ENCODE data around the gene PEPD. TPM values are rescaled to one million over a fixed set of nuclear protein-coding genes. Genes with fewer than 3 reads are reported as not detected.

Gene PEPD
- total RNA-seq, 1 donor from 2014 or later: 23.8 TPM

DNA sequence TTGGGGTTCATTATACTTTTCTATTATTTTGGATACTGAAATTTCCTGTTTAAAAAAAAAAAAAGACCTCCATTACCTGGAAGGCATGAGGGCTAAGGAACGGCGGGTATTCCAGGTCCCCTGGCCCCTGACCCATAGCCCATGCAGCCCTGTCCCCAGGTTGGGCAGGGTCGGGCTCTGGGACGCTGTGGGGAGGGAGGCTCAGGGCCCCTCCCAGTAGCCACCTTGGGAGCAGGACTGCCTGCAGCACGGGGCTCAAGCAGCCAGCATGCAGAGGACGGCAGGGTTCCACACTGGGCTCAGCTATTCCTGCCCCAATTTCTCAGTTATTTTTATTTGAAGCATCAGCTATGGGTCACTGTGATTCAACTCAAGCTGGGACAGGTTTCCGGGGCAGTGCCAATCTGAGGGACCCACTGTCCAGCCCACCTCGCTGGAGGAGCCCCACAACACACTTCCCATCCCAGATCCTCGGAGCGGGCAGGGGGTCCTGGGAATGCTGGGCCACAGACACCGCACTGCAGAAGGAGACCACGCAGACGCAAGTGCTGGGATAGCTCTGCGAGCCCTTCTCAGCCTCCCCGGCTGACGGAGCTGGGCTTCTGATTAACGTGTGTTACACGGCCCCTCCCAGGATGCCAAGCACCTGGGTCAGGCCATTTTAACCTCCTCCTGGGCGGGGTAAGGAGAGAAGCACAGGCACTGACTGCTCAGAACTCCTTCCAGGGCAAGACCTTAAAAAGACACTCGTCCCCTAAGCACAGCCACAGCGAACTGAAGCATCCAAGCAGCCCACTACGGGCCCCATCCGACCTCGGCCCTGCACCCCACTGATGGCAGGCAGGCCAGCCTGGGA is 60.1 kb downstream of the PEPD start:
- intact Hi-C loops (cut with micrococcal nuclease): no loop called here
- Mint-ChIP-seq H3K4me1 (ENCODE audit: low read depth) (no peaks in the 10 kb centered on the region), H3K36me3 (ENCODE audit: low read depth) (no peaks in the 10 kb centered on the region), H3K27me3 (ENCODE audit: low read depth) (no peaks in the 10 kb centered on the region), H3K4me3 (ENCODE audit: low read depth) (no peak overlapping the region), H3K27ac (no peak overlapping the region), H3K9me3 (no peaks in the 10 kb centered on the region)
- DNase-seq (ENCODE audit: low spot score): no peak

DNA sequence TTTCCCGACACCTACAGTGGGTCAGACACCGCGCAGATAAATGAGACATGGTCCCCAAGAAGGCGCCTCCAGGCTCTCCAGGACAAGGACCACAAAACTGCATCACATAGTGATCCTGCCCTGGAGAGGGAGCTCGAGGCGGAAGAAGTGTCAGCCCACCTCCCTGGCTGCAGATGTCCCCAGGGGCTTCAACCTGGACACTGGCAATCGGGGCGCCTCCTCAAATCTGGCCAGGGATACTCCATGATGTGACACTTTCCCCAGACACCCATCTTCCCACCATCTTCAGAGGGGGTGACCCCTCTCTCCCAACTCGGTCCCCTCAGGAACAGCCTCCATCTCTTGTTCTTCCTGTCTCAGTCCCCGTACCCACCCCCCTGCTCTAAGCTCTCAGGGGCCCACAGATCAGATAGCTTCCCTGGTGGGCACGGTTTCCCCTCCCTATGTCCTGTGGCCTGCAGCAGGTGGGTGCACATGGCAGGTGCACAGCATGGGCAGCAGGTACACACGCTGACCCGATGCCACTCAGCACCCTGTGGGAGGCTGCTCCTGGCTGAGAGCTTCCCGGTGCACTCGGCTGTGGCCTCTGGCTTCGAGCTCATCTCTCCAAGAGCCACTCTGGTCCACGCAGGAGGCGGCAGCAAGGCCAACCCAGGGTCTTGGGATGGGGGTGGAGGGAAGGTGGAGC is 61.2 kb downstream of the PEPD start:
- no peak overlapping the region for H3K27ac Mint-ChIP-seq

DNA sequence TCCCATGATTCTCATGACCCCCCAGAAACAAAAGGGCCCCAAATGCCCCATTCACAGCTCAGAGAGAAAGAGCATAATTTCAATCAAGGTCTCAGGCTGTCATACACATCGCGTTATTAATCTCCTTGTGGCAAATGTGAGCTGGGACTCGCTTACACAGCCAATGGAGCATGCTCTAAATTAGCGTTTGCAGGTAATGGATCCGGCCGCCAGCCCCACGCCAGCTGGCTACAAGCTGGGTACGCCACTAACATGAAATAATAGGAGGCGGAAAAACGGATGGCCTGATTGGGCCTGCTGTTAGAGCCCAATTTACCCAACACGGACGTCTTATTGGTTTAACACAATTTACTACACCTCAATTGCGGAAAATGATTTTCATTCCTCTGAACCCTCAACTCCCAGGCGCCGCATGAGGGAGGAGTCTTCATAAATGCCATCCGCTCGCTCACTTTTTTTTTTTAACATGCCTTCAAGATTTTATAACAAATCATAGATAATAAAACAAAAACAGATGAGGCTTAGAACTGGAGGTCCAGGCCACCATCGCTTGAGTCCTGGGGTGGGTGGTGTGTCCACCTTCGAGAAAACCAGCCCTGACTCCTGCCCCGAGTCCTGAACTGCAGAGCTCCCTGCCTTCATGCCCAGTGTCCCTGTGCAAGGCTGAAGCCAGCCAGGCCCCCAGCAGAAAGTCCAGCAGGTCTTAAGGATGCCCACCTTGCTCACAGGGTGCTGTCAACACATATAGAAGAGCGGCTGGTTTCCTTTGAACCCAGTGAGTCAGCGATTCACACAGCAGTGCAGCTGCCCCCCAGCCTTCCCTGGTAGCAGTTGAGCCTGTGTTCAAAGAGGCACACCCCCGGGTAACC is 62.1 kb downstream of the PEPD start:
- Mint-ChIP-seq H3K36me3 (ENCODE audit: low read depth) (no peaks in the 10 kb centered on the region), H3K27ac (no peak overlapping the region), H3K4me3 (ENCODE audit: low read depth) (no peak overlapping the region), H3K4me1 (ENCODE audit: low read depth) (no peaks in the 10 kb centered on the region), H3K27me3 (ENCODE audit: low read depth) (no peaks in the 10 kb centered on the region), H3K9me3 (no peaks in the 10 kb centered on the region)
- no peak for DNase-seq (ENCODE audit: low spot score)
- intact Hi-C loops (cut with micrococcal nuclease): no loop called here

More for the DNA sequence above, 61.2 kb downstream of the PEPD start:
- no peaks in the 10 kb centered on the region for H3K27me3 Mint-ChIP-seq (ENCODE audit: low read depth)
- no peaks in the 10 kb centered on the region for H3K36me3 Mint-ChIP-seq (ENCODE audit: low read depth)
- no peak overlapping the region for H3K4me3 Mint-ChIP-seq (ENCODE audit: low read depth)
- no peak for DNase-seq (ENCODE audit: low spot score)
- H3K9me3 Mint-ChIP-seq: no peaks in the 10 kb centered on the region
- no peaks in the 10 kb centered on the region for H3K4me1 Mint-ChIP-seq (ENCODE audit: low read depth)
- intact Hi-C loops (cut with micrococcal nuclease): no loop called here

DNA sequence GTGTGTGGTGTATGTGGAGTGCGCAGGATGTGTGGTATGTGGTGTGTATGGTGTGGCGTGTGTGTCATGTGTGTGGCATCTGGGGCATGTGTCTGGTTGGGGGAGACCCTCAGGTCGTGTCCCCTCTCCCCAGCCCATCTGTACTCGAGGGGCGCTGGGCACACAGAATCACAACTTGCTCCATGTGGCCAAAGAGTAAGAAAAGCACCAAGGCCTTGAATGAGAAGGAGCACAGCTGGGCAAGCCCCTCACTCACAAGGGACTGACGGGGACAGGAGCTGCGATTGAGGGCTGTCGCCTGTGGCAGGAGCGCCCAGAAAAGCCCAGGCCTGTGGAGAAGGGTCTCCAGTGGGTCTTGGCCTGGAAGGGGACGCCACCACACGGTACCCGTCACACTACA is 62.8 kb downstream of the PEPD start:
- DNase-seq (ENCODE audit: low spot score): no peak
- H3K36me3 Mint-ChIP-seq (ENCODE audit: low read depth): no peaks in the 10 kb centered on the region
- intact Hi-C loops (cut with micrococcal nuclease): no loop called here
- H3K4me1 Mint-ChIP-seq (ENCODE audit: low read depth): no peaks in the 10 kb centered on the region
- H3K9me3 Mint-ChIP-seq: no peaks in the 10 kb centered on the region
- no peaks in the 10 kb centered on the region for H3K27me3 Mint-ChIP-seq (ENCODE audit: low read depth)
- no peak overlapping the region for H3K27ac Mint-ChIP-seq
- H3K4me3 Mint-ChIP-seq (ENCODE audit: low read depth): no peak overlapping the region

DNA sequence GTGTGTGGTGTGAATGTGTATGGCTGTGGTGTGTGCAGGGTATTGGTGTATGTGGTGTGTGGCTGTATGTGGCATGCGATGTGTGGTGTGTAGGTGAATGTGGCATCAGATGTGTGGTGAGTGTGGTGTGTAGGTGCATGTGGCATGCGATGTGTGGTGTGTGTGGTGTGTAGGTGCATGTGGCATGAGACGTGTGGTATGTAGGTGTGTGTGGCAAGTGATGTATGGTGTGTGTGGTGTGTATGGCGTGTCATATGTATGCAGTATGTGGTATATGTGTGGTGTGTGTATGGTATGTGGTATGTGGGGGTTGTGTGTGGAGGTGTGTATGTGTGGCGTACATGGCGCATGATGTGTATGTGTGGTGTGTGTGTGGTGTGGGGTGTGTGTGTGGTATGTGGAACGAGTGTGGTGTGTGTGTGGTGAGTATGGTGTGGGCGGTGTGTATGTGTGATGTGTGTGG is 63.4 kb downstream of the PEPD start:
- DNase-seq (ENCODE audit: low spot score): no peak
- no peak overlapping the region for H3K27ac Mint-ChIP-seq
- no peaks in the 10 kb centered on the region for H3K36me3 Mint-ChIP-seq (ENCODE audit: low read depth)
- no peak overlapping the region for H3K4me3 Mint-ChIP-seq (ENCODE audit: low read depth)
- intact Hi-C loops (cut with micrococcal nuclease): no loop called here
- no peaks in the 10 kb centered on the region for H3K27me3 Mint-ChIP-seq (ENCODE audit: low read depth)
- H3K4me1 Mint-ChIP-seq (ENCODE audit: low read depth): no peaks in the 10 kb centered on the region
- H3K9me3 Mint-ChIP-seq: no peaks in the 10 kb centered on the region

DNA sequence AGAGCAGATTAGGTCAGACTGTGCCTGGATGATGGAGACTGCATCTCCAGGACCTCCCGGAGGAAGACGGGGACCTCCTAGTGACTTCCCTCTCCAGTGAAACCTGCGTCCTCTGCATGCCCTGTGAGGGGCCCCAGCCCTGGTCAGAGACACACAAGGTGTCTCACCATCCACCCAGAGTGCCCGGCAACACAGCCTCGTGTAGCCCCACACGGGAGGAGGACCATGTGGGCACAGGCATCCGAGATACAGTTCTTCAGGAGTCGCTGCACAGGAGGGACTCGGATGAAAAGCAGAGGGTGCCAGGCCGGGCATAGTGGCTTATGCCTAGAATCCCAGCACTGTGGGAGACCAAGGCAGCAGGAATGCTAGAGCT is 64.8 kb downstream of the PEPD start:
- Mint-ChIP-seq H3K36me3 (ENCODE audit: low read depth) (no peaks in the 10 kb centered on the region), H3K27ac (no peak overlapping the region), H3K27me3 (ENCODE audit: low read depth) (no peaks in the 10 kb centered on the region), H3K4me1 (ENCODE audit: low read depth) (no peaks in the 10 kb centered on the region), H3K9me3 (no peaks in the 10 kb centered on the region), H3K4me3 (ENCODE audit: low read depth) (no peak overlapping the region)
- DNase-seq (ENCODE audit: low spot score): no peak
- intact Hi-C loops (cut with micrococcal nuclease): no loop called here

DNA sequence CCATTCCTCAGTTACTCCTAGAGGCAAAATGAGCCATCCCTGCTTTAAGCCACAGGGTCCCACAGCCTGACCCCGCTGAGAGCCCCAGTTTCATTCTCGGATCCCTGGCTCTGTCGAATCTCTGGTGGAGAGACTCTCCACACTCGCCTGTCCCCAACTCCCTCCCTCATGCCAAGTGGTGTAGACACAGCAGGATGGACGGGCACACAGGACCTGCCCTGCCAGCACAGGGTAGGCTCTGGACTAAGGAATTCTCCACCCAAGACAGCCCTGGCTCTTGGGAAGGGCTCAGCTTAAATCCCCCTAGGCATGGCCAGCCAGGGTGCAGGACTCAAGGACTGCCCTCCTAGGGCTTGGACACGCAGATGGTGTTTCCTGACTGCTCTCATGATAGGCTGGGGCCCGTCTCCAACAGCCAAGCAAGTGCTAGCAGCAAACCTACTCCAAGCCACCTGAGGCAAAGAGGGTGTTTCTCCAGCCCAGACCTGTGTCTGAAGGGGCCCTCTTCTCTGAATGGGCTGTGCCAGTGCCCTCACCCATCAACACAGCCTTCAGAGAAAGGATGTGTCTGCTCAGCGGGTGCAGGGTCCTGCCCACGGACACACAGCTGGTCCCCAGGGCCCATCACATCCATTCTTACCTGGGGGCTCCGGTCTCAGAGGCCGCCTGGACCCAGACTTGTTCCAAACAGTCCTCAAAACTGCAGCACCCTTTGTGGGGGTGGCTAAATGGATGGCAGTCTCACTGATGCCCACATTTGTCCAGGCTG is 65.3 kb downstream of the PEPD start:
- Mint-ChIP-seq H3K4me3 (ENCODE audit: low read depth) (no peak overlapping the region), H3K27me3 (ENCODE audit: low read depth) (no peaks in the 10 kb centered on the region), H3K36me3 (ENCODE audit: low read depth) (no peaks in the 10 kb centered on the region), H3K9me3 (no peaks in the 10 kb centered on the region), H3K4me1 (ENCODE audit: low read depth) (no peaks in the 10 kb centered on the region), H3K27ac (no peak overlapping the region)
- no peak for DNase-seq (ENCODE audit: low spot score)
- intact Hi-C loops (cut with micrococcal nuclease): no loop called here

DNA sequence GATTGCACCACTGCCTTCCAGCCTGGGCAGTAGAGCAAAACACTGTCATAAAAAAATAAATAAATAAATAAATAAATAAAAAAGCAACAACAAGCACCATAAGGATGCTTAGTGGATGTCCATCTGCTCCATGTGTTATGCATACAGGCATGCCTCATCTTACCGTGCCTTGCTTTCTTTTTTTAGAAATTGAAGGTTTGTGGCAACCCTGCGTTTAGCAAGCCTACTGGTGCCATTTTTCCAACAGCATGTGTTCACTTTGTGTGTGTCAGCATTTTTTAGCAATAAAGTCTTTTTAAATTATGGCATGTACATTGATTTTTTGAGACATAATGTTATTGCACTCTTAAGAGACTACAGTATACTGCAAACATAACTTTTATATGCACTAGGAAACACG is 68.3 kb downstream of the PEPD start:
- no peaks in the 10 kb centered on the region for H3K27me3 Mint-ChIP-seq (ENCODE audit: low read depth)
- no peaks in the 10 kb centered on the region for H3K9me3 Mint-ChIP-seq
- intact Hi-C loops (cut with micrococcal nuclease): no loop called here
- H3K4me3 Mint-ChIP-seq (ENCODE audit: low read depth): no peak overlapping the region
- no peak for DNase-seq (ENCODE audit: low spot score)
- no peaks in the 10 kb centered on the region for H3K4me1 Mint-ChIP-seq (ENCODE audit: low read depth)
- no peaks in the 10 kb centered on the region for H3K36me3 Mint-ChIP-seq (ENCODE audit: low read depth)
- H3K27ac Mint-ChIP-seq: no peak overlapping the region

DNA sequence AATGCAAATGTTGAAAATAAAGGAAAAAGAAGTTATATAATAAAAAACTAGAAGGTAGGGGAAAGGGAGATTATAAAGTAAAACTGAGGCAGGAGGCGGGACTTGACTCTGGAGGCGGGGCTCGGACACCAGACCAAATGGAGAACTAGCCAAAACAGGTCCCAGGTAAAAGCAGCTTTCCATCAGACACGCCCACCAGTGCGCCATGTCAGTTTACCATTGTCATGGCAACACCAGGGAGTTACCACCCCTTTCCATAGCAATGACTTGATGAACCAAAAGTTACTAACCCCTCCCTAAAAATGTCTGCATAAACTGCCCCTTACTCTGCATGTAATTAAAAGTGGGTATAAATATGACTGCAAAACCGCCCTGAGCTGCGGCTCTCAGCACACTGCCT is 70.9 kb downstream of the PEPD start:
- Mint-ChIP-seq H3K9me3 (no peaks in the 10 kb centered on the region), H3K4me3 (ENCODE audit: low read depth) (no peak overlapping the region), H3K27ac (no peak overlapping the region), H3K36me3 (ENCODE audit: low read depth) (no peaks in the 10 kb centered on the region), H3K4me1 (ENCODE audit: low read depth) (no peaks in the 10 kb centered on the region), H3K27me3 (ENCODE audit: low read depth) (no peaks in the 10 kb centered on the region)
- intact Hi-C loops (cut with micrococcal nuclease): no loop called here
- no peak for DNase-seq (ENCODE audit: low spot score)

DNA sequence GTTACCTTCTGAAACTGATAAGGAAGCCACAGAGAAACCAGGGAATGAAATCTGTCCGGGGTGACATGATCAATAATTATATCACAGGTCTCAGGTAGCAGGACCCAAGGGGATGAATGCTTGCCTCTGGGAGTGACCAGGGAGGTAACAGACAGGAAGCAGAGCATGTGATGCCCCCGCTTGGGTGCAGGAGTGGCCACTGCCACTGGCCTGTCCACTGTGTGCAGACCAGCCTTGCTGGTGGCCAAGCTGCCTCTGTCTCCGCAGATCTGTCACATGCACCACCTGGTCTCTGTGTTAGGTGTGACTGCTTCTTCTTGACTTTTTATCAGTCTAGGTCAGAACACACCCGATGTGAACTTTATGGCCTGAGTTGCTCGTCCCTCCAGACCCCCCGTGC is 71.8 kb downstream of the PEPD start:
- no peaks in the 10 kb centered on the region for H3K36me3 Mint-ChIP-seq (ENCODE audit: low read depth)
- H3K4me1 Mint-ChIP-seq (ENCODE audit: low read depth): no peaks in the 10 kb centered on the region
- DNase-seq (ENCODE audit: low spot score): no peak
- no peaks in the 10 kb centered on the region for H3K27me3 Mint-ChIP-seq (ENCODE audit: low read depth)
- H3K4me3 Mint-ChIP-seq (ENCODE audit: low read depth): no peak overlapping the region
- intact Hi-C loops (cut with micrococcal nuclease): no loop called here
- no peak overlapping the region for H3K27ac Mint-ChIP-seq
- no peaks in the 10 kb centered on the region for H3K9me3 Mint-ChIP-seq

DNA sequence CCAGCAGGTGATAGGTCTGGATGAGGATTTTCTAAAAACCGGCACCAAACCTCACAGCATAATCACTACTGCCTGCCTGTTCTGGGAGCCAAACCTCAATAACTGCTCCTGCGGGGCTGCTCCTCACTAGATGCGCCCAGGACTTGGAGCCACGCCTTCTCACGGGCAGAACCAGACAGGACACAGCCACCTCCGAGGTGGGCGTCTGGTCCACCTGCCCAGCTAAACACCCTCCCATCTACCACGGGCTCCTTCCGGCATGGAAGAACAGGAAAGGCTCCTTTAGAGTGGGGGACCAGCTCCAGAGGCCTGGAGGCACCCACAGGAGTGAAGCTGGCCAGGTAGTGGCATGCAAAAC is 73.5 kb downstream of the PEPD start:
- no peaks in the 10 kb centered on the region for H3K4me1 Mint-ChIP-seq (ENCODE audit: low read depth)
- DNase-seq (ENCODE audit: low spot score): no peak
- H3K4me3 Mint-ChIP-seq (ENCODE audit: low read depth): no peak overlapping the region
- H3K9me3 Mint-ChIP-seq: no peaks in the 10 kb centered on the region
- H3K27ac Mint-ChIP-seq: no peak overlapping the region
- intact Hi-C loops (cut with micrococcal nuclease): no loop called here
- no peaks in the 10 kb centered on the region for H3K27me3 Mint-ChIP-seq (ENCODE audit: low read depth)
- no peaks in the 10 kb centered on the region for H3K36me3 Mint-ChIP-seq (ENCODE audit: low read depth)

DNA sequence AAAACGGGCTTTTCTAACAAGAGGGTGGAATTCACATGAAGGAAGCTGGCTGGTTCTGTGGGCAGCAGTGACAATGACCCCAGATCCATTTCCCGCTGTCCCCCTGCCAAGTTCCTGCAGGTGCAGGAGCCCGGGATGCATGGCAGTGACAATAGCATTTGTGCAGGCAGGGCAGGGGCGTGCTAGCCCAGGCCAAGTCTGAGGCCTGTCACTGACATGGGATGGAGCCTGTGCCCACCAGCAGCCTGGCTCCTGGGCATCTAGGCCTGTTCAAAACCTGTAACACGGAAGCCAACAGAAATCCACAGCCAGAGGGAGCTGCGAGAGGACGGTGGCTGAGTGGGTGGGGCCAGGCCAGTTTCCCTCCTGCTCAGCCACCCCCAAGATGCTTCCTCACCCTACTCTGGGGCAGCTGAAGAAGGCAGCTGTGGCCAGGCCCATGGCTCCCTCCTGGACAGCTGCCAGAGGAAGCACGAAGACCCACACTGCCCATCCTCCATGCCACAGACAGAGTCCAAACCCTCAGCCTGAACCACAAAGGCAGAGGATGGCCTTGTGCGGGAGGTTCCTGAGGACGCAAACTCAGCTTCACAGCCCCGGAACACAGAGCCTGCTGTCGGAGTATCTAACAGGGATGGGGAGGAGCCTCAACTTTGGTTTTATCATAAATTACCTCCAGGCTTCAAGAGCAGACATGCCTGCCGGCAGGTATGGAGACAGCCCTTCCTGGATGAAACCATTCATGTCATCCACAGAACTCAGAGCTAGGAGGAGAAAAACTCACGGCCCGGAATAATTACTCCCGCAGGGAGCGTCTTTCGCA is 74.0 kb downstream of the PEPD start:
- no peak overlapping the region for H3K27ac Mint-ChIP-seq
- DNase-seq (ENCODE audit: low spot score): no peak

More for the DNA sequence above, 74.0 kb downstream of the PEPD start:
- H3K36me3 Mint-ChIP-seq (ENCODE audit: low read depth): no peaks in the 10 kb centered on the region
- no peaks in the 10 kb centered on the region for H3K4me1 Mint-ChIP-seq (ENCODE audit: low read depth)
- no peak overlapping the region for H3K4me3 Mint-ChIP-seq (ENCODE audit: low read depth)
- H3K9me3 Mint-ChIP-seq: no peaks in the 10 kb centered on the region
- no peaks in the 10 kb centered on the region for H3K27me3 Mint-ChIP-seq (ENCODE audit: low read depth)
- intact Hi-C loops (cut with micrococcal nuclease): no loop called here

Measured in activated T-helper 2 cell treated with anti-CD3 and anti-CD28 coated beads, Interferon-gamma antibody, Interleukin-2, Interleukin-4, amounts not matched to agents 10 μg/mL and 5 μg/mL and 100 μg/mL, durations not matched to agents 14 hours and 24 hours and 36 hours (primary cell).